CD4-positive, alpha-beta T cell treated with Interleukin-2 at 100 ng/mL for 4 hours (primary cell): ENCODE data around the gene ZBTB46.

Experiments used
- DNase-seq: peaks from one replicate; pipeline ENCODE4 v3.0.0-alpha.2; 2020; ENCODE audit warnings: low spot score

Gene ZBTB46

DNA sequence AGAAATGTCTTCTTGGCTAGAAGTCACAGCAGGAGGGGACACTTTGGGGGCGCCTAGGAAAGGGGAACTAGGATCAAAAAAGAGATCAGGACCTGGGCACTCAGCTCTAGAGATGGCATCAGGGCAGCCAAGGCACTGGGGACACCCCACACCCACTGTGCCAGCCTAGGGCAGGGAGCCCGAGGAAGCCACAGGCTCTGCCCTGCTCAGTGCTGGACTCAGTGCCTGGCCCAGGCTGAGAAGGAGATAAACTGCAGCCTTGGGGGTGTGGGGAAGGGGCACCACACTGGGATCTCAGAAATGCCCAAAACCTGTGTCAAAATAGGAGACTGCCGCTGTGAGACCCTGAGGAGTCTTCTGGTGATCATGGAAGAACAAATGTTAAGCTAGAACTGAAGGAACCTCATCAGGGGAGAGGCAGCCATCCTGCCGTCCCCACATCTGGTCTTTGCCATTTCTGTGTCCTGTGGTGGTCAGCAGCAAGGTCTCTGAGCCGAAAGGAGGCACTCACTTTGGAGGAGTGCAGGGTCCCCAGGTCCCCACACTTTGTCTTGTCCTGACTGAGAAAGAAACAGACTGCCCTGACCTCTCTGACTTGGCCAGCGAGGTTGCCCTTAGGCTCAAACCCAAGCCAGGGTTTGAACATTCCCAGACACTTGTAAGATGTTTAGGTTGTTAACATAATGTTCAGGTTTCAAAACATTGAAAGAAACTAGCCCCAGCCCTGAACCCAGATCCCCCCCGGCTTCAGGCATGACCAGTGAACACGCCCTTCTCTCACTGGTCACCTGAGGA, 125.6 kb downstream of the ZBTB46 start:
- DNase-seq: no peak

- DNase-seq: no peak
Observed at GRCh38 chr20:63704749-63705117, 126.3 kb downstream of the ZBTB46 start.

GRCh38 chr20:63703976-63704748, 126.9 kb downstream of the ZBTB46 start:
- DNase-seq: no peak

DNA sequence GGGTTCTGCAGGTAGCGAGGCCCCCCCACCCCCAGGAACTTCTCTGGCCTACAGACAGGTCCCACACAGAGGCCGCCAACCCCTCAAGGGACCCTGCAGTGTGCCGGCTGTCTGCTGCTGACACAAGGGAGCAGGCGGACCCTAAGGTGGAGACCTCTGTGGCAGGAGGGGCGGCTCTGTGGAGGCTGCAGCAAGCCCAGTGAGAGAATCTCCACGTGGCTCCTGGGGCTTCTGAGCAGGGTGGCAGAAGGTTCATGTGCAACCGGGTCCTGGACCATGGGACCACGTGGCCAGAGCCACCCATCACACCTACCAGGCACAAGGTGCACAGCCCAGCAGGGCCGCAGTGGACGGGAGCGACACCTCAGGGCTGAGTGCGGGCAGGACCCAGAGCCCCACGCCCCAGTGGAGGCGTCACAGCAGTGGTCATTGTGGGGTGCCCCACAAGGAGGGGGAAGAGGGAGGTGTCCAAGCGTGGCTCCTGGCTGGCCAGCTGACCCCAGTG, 127.5 kb downstream of the ZBTB46 start:
- DNase-seq: no peak

DNA sequence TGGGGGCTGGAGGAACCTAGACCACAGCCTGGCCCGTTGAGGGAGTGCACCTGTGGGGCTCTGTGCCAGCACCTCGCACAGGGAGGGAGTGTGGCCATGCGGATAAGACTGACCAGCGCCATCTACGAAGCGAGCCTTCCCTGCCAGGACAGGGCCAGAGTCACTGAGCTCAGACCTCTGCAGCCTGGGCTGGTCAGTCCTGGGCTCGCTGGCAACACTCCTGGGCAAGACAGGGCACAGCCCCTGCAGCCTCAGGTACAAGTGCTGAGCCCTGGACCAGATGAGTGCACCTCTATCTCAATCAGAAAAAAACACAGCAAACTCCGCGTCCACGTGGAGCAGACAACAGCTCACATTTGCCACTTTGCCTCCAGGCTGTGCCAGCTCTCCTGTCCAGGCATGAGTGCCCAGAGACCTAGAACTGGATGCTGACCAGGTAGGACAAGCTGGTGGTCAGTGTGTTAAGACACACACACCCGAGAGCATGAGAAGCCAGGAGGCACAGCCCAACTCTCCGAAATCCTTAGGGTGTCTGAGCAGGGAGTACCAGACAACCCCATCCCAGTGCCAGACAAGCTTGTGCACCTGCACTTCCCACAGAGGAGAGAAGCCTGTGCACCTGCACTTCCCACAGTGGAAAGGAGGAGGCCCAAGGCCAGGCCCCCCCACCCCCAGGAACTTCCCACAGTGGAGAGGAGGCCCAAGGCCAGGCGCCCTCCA, 128.2 kb downstream of the ZBTB46 start:
- no peak for DNase-seq

DNA sequence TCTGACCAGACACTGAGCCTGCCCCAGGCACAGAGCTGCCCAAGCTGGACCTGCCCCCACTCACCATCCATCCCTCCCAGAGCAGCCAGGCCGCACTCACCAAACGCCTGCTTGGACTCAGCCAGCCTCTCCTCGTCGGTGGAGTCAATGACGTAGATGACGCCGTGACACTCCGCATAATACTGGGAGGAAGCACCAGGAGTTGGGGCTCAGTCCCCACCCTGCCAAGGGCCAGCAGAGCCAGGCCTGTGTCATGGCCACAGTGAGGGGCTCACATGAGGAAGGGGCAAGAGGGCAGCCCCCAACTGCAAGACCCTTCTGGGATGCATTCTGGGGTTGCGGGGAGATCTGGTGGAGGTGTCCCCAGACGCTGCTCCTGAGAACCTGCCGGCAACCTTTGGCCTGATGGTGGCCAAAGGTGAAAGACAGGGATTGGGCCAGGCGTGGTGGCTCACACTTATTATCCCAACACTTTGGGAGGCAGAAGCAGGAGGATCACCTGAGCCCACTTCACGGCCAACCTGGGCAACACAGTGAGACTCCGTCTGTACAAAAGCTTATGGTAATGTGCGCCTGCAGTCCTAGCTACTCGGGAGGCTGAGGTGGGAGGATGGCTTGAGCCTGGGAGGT, 128.9 kb downstream of the ZBTB46 start:
- DNase-seq: no peak

DNA sequence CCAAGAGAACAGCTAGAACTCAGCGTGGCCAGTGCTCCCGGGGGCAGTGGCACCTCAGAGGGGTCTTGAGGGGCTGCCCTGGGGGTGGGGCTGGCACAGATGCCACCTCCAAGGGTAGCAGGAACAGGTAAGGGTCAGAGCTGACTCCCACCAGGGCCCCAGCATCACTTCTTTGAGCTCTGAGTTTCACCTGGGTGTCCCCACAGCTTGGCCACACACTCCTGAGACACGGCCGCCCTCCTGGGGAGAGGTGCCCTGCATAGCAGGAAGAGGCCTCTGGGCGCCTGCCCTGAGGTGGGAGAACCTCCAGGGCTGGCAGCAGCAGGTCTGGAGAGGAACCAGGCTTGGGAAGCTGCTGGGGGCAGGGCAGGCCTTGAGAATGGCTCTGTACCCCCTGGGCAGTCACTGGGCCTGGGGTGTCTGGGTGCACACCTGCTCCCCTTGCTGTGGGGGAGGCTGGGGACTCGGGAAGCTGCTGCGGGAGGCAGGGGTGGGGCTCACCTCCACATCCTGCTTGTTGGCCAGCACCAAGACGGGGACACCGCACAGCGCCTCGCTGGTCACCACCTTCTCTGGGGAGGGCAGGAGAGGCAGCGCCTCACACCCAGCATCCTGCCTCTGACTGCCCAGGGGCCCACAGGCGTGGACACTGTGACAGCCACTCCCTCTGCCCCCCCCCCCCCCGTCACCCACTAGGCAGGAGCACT, 129.6 kb downstream of the ZBTB46 start:
- no peak for DNase-seq

- DNase-seq: no peak
Observed at GRCh38 chr20:63701051-63701328, 130.1 kb downstream of the ZBTB46 start.

- no peak for DNase-seq
Observed at GRCh38 chr20:63700199-63701050, 130.6 kb downstream of the ZBTB46 start.

DNA sequence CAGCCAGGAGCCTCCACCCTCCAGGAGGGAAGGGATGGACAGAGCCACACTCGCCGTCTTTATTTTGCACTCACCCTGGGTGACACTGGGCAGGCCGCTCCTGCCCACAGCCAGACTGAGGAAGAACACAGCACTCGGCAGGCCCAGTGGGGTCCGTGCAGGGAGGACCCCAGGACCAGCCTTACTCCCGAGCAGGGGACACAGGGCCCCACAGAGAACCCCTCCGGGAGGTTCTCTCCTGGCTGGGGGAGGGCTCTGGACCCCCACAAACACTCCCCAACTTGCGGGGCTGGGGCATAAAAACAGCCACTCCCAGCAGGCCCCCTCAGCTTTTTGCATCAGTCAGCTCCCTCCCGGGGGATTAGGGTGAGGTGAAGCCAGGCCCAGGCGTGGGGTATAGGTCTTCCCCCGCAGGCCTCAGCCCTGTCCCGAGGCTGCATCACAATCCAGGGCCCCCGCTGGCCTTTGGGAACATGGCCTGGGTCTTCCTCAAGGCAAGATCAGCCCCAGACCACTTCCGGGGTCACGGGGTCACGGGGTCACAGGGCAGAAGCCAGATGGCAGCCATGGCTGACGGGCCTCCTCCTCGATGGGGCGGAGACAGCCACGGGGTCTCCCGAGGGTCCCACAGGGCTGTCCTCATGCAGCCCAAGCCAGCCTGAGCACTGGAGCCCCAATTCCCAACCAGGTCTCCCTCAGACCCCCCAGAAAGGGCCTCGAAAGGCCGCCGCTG, 131.4 kb downstream of the ZBTB46 start:
- DNase-seq: no peak

GRCh38 chr20:63698739-63699465, 132.2 kb downstream of the ZBTB46 start:
- DNase-seq: peak; percentile 44

DNA sequence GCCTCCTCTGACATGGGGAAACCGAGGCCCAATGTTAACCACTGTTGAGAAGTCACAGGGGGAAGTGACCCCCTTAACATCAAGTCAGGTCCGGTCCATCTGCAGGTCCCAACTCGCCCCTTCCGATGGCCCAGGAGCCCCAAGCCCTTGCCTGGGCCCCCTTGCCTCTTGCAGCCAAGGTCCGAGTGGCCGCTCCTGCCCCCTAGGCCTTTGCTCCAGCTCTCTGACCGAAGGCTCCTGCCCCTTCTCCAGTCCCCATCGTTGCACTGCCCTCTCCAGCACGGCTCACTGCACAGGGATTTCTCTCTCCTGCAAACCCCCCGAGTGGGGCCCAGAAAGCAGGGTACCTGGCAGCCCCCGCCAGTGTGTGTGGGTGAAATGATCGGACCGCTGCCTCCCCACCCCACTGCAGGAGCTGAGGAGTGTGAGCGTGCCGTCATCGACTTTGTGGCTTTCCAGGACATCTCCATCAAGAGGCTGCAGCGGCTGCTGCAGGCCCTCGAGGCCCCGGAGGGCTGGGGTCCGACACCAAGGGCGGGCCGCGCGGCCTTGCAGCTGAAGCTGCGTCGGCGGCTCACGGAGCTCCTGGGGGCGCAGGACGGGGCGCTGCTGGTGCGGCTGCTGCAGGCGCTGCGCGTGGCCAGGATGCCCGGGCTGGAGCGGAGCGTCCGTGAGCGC, 133.1 kb downstream of the ZBTB46 start:
- no peak for DNase-seq

DNA sequence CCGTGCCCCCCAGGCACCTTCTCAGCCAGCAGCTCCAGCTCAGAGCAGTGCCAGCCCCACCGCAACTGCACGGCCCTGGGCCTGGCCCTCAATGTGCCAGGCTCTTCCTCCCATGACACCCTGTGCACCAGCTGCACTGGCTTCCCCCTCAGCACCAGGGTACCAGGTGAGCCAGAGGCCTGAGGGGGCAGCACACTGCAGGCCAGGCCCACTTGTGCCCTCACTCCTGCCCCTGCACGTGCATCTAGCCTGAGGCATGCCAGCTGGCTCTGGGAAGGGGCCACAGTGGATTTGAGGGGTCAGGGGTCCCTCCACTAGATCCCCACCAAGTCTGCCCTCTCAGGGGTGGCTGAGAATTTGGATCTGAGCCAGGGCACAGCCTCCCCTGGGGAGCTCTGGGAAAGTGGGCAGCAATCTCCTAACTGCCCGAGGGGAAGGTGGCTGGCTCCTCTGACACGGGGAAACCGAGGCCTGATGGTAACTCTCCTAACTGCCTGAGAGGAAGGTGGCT, 133.7 kb downstream of the ZBTB46 start:
- no peak for DNase-seq

GRCh38 chr20:63696628-63697356, 134.3 kb downstream of the ZBTB46 start, which contains the start of gene TNFRSF6B:
TSS of gene TNFRSF6B (plus strand) at chr20:63696652. CDS start at chr20:63696768, 116 bp downstream.
- no peak for DNase-seq

DNA sequence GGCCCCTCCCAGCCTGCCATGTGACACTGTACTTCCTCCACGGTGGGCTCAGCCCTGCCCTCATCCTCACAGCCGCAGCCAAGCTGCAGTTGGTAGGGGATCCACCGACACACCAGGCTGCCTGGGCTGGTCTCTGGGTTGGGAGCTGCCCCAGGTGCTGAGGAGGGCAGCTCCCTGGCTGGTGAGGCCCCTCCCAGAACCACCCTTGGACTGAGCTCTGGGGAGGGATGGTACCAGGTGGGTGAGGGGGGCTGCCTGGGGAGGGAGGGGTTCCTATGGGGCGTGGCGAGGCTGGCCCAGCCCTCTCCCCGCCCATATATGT, 134.8 kb downstream of the ZBTB46 start:
- no peak for DNase-seq

DNA sequence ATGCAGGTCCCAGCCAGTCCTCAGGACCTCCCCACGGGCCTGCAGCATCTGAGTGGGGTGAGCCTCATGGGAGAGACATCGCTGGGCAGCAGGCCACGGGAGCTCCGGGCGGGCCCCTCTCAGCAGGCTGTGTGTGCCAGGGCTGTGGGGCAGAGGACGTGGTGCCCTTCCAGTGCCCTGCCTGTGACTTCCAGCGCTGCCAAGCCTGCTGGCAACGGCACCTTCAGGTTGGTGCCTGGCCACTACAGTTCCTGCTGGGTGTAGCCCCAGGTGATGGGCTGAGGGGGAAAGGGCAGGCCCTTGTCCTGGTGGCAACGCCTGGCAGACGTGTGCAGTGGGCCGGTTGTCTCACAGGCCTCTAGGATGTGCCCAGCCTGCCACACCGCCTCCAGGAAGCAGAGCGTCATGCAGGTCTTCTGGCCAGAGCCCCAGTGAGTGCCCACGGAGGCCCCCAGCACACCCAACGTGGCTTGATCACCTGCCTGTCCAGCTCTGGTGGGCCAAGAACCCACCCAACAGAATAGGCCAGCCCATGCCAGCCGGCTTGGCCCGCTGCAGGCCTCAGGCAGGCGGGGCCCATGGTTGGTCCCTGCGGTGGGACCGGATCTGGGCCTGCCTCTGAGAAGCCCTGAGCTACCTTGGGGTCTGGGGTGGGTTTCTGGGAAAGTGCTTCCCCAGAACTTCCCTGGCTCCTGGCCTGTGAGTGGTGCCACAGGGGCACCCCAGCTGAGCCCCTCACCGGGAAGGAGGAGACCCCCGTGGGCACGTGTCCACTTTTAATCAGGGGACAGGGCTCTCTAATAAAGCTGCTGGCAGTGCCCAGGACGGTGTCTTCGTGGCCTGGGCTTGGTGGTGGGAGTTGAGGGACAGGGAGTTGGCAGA, 135.4 kb downstream of the ZBTB46 start:
- no peak for DNase-seq
